Vagina (tissue), 2 donors: Measurements from ENCODE around the gene PCDHA4. TPM values are rescaled to one million over a fixed set of nuclear protein-coding genes. Genes with fewer than 3 reads are reported as not detected.
A peak's percentile ranks its signal among the peaks of the same experiment; 100 is the strongest.
"Not testable (repeated sequence)": the region's sequence is repeated elsewhere in the genome, so short reads cannot be mapped to it uniquely, and the experiment has no call there.

Experiments used
- DNase-seq, 2 donors: peaks; one replicate each; pipeline ENCODE4 v3.0.0-alpha.2; 2017; ENCODE audit errors: extremely low spot score in 2 of 2
- H3K27ac ChIP-seq: fragments of 200-600 bp; sonication (generic); one replicate; pipeline ENCODE4 v1.5.1; 2019
- H3K27me3 ChIP-seq: fragments of 200-600 bp; sonication (generic); one replicate; pipeline ENCODE4 v1.5.1; 2019
- H3K36me3 ChIP-seq, 2 donors: fragments of 200-600 bp; sonication (generic); one replicate each; pipeline ENCODE4 v1.5.1; 2017 to 2019
- H3K4me1 ChIP-seq: fragments of 200-600 bp; sonication (generic); one replicate; pipeline ENCODE4 v1.5.1; 2019
- H3K4me3 ChIP-seq, 2 donors: fragments of 200-600 bp; sonication (generic); 1 replicate in 1 of 2; 2 replicates in 1 of 2; pipeline ENCODE4 v1.5.1; 2016 to 2019
- H3K9me3 ChIP-seq: fragments of 200-600 bp; sonication (generic); one replicate; pipeline ENCODE4 v1.5.1; 2019
- POLR2A ChIP-seq, 2 donors: fragments of 450-650 bp; IDR thresholded peaks; one replicate each; pipeline ENCODE4 v1.6.1; 2017; ENCODE audit warnings: antibody characterized with exemption in 2 of 2, mild to moderate bottlenecking in 2 of 2, moderate library complexity in 2 of 2
- POLR2AphosphoS5 ChIP-seq, 2 donors: sonication (generic); formaldehyde crosslinking; IDR thresholded peaks; one replicate each; pipeline ENCODE4 v1.9.0; 2017; ENCODE audit warnings: antibody characterized with exemption in 2 of 2, mild to moderate bottlenecking in 2 of 2, low read depth in 1 of 2; ENCODE audit not compliant: insufficient read depth in 1 of 2
- intact Hi-C: fragments of 100-400 bp; cut with DNase I; formaldehyde crosslinking; loops from one replicate; pipeline ENCODE4 v1.15.1; 2023
- total RNA-seq: library from RNA; depleted of rRNA; stranded (reverse); fragments of >200 nt; gene quantifications from one replicate; pipeline ENCODE4 v1.2.3, GENCODE V29; 2016
- TF ChIP-seq, protein P1 (sequence below), 3 experiments: fragments of 450-650 bp in 2 of 3; fragments of 200-600 bp in 1 of 3; sonication (generic) in 1 of 3; IDR thresholded peaks; one replicate each; pipeline ENCODE4 v1.5.1; 2017 to 2019; ENCODE audit warnings: antibody characterized with exemption in 3 of 3, mild to moderate bottlenecking in 2 of 3, moderate library complexity in 2 of 3

PCDHA4 gene
- total RNA-seq, 1 donor from 2014 or later, result 2.0 TPM

DNA sequence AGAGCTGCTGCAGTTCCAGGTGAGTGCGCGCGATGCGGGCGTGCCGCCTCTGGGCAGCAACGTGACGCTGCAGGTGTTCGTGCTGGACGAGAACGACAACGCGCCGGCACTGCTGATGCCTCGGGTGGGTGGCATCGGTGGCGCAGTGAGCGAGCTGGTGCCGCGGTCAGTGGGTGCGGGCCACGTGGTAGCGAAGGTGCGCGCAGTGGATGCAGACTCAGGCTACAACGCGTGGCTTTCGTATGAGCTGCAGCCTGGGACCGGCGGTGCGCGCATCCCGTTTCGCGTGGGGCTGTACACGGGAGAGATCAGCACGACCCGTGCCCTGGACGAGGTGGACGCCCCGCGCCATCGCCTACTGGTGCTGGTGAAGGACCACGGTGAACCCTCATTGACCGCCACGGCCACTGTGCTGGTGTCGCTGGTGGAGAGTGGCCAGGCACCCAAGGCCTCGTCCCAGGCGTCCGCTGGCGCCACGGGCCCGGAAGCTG lies 4.0 kb upstream of the PCDHA4 start:
- intact Hi-C loops, result no loop called here
- no peaks in the 10 kb centered on the region for H3K27me3 ChIP-seq
- H3K4me3 ChIP-seq, result peak overlapping the region in 1 of 2 donors; percentile 3
- peaks cover 7% of the 10 kb centered on the region for H3K9me3 ChIP-seq
- DNase-seq, result no peak
- TF ChIP-seq POLR2A (IDR thresholded peaks at IDR 0.05) (no peak), POLR2AphosphoS5 (IDR thresholded peaks at IDR 0.05; ENCODE audit: insufficient read depth in 1 of 2, low read depth in 1 of 2) (no peak)
- TF ChIP-seq, protein P1, sequence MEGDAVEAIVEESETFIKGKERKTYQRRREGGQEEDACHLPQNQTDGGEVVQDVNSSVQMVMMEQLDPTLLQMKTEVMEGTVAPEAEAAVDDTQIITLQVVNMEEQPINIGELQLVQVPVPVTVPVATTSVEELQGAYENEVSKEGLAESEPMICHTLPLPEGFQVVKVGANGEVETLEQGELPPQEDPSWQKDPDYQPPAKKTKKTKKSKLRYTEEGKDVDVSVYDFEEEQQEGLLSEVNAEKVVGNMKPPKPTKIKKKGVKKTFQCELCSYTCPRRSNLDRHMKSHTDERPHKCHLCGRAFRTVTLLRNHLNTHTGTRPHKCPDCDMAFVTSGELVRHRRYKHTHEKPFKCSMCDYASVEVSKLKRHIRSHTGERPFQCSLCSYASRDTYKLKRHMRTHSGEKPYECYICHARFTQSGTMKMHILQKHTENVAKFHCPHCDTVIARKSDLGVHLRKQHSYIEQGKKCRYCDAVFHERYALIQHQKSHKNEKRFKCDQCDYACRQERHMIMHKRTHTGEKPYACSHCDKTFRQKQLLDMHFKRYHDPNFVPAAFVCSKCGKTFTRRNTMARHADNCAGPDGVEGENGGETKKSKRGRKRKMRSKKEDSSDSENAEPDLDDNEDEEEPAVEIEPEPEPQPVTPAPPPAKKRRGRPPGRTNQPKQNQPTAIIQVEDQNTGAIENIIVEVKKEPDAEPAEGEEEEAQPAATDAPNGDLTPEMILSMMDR (IDR thresholded peaks at IDR 0.05), result no peak
- H3K36me3 ChIP-seq, result no peaks in the 10 kb centered on the region
- no peaks in the 10 kb centered on the region for H3K4me1 ChIP-seq
- H3K27ac ChIP-seq, result no peak overlapping the region

DNA sequence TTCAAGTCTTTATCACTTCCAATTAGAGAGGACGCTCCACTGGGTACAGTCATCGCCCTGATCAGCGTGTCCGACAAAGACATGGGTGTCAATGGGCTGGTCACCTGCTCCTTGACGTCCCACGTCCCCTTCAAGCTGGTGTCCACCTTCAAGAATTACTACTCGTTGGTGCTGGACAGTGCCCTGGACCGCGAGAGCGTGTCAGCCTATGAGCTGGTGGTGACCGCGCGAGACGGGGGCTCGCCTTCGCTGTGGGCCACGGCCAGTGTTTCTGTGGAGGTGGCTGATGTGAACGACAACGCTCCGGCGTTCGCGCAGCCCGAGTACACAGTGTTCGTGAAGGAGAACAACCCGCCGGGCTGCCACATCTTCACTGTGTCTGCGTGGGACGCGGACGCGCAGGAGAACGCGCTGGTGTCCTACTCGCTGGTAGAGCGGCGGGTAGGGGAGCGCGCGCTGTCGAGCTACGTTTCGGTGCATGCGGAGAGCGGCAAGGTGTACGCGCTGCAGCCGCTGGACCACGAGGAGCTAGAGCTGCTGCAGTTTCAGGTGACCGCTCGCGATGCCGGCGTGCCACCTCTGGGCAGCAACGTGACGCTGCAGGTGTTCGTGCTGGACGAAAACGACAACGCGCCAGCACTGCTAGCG lies 1.5 kb downstream of the PCDHA4 start:
- H3K27me3 ChIP-seq, H3K36me3 ChIP-seq, H3K9me3 ChIP-seq, intact Hi-C loops, H3K27ac ChIP-seq, DNase-seq, H3K4me3 ChIP-seq, H3K4me1 ChIP-seq: not testable (repeated sequence)

DNA sequence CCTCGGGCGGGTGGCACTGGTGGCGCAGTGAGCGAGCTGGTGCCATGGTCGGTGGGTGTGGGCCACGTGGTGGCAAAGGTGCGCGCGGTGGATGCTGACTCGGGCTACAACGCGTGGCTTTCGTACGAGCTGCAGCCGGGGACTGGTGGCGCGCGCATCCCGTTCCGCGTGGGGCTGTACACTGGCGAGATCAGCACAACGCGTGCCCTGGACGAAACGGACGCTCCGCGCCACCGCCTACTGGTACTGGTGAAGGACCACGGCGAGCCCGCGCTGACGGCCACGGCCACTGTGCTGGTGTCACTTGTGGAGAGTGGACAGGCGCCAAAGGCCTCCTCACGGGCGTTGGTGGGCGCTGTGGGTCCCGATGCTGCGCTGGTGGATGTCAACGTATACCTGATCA lies 2.0 kb downstream of the PCDHA4 start:
- Histone ChIP-seq H3K27me3 (no peaks in the 10 kb centered on the region), H3K36me3 (no peaks in the 10 kb centered on the region), H3K27ac (no peak overlapping the region), H3K9me3 (no peaks in the 10 kb centered on the region), H3K4me3 (no peak overlapping the region), H3K4me1 (no peaks in the 10 kb centered on the region)
- no peak for DNase-seq
- intact Hi-C loops, result no loop called here
- TF ChIP-seq, protein P1 (IDR thresholded peaks at IDR 0.05), result no peak
- no peak for TF ChIP-seq POLR2AphosphoS5 (IDR thresholded peaks at IDR 0.05; ENCODE audit: insufficient read depth in 1 of 2, low read depth in 1 of 2)
- no peak for TF ChIP-seq POLR2A (IDR thresholded peaks at IDR 0.05)

DNA sequence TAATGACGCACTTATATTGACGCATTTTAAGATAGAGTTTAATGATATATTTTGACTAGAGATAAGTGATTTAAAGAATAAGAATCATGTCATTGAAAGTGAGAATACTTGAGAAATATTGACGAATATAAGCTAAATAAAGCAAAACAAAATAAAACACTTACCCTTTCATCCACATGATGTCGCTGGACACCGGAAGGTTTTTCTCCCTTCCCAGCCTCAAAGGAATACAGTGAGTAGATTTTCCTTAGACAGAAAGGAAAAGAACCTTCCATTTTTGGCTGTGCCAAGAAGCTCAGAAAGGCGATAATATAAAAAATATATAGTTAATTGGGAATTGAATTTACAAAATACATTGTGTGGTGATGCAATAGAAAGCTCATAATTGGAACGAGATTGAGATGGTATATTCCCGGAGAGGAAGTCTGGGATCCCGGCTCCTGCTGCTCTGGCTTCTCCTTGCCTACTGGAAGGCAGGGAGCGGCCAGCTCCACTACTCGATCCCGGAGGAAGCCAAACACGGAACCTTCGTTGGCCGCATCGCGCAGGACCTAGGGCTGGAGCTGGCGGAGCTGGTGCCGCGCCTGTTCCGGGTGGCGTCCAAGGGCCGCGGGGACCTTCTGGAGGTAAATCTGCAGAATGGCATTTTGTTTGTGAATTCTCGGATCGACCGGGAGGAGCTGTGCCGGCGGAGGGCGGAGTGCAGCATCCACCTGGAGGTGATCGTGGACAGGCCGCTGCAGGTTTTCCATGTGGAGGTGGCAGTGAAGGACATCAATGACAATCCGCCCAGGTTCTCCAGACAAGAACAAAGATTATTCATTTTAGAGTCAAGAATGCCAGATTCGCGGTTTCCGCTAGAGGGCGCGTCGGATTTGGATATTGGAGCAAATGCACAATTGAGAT lies 14.8 kb downstream of the PCDHA4 start, which contains the start of gene PCDHA5:
Gene PCDHA5 (plus strand): TSS at position 239 of the 906 bp plus-strand sequence.
- intact Hi-C loops, result no loop called here
- Histone ChIP-seq H3K4me3 (no peak within 1 kb of the TSS), H3K36me3 (no peaks in the 10 kb centered on the region), H3K4me1 (no peaks in the 10 kb centered on the region), H3K9me3 (peaks cover 3% of the 10 kb centered on the region), H3K27ac (no peak within 1 kb of the TSS), H3K27me3 (no peaks in the 10 kb centered on the region)
- TF ChIP-seq POLR2AphosphoS5 (IDR thresholded peaks at IDR 0.05; ENCODE audit: insufficient read depth in 1 of 2, low read depth in 1 of 2), result no peak
- TF ChIP-seq, protein P1 (IDR thresholded peaks at IDR 0.05), result no peak
- no peak for TF ChIP-seq POLR2A (IDR thresholded peaks at IDR 0.05)
- no peak for DNase-seq

DNA sequence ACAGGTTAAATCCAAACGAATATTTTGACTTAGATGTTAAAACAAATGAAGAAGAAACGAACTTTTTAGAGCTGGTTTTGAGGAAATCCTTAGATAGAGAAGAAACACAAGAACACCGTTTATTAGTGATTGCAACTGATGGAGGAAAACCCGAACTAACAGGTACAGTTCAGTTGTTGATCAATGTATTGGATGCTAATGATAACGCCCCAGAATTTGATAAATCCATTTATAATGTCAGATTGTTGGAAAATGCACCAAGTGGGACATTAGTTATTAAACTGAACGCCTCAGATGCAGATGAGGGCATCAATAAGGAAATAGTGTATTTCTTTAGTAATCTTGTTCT lies 15.4 kb downstream of the PCDHA4 start:
- intact Hi-C loops, result no loop called here

DNA sequence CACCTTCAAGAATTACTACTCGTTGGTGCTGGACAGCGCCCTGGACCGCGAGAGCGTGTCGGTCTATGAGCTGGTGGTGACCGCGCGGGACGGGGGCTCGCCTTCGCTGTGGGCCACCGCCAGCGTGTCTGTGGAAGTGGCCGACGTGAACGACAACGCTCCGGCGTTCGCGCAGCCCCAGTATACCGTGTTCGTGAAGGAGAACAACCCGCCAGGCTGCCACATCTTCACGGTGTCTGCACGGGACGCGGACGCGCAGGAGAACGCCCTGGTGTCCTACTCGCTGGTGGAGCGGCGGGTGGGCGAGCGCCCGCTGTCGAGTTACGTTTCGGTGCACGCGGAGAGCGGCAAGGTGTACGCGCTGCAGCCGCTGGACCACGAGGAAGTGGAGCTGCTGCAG lies 16.1 kb downstream of the PCDHA4 start:
- H3K4me3 ChIP-seq, H3K27me3 ChIP-seq, H3K4me1 ChIP-seq, H3K27ac ChIP-seq, DNase-seq, intact Hi-C loops, H3K36me3 ChIP-seq, H3K9me3 ChIP-seq: not testable (repeated sequence)

More for the DNA sequence above, 15.4 kb downstream of the PCDHA4 start:
- Histone ChIP-seq H3K27me3 (no peaks in the 10 kb centered on the region), H3K9me3 (peaks cover 3% of the 10 kb centered on the region), H3K27ac (no peak overlapping the region), H3K4me1 (no peaks in the 10 kb centered on the region), H3K36me3 (no peaks in the 10 kb centered on the region), H3K4me3 (no peak overlapping the region)
- TF ChIP-seq POLR2A (IDR thresholded peaks at IDR 0.05), result no peak
- TF ChIP-seq POLR2AphosphoS5 (IDR thresholded peaks at IDR 0.05; ENCODE audit: insufficient read depth in 1 of 2, low read depth in 1 of 2), result no peak
- TF ChIP-seq, protein P1 (IDR thresholded peaks at IDR 0.05), result no peak
- no peak for DNase-seq
